Measurements from ENCODE around the gene KRT82.

Gene KRT82

GRCh38 chr12:52369809-52370208, 36.3 kb downstream of the KRT82 start:
- no peak overlapping the region for H3K4me3 ChIP-seq (ENCODE audit: low read length)
- H3K9me3 ChIP-seq (ENCODE audit: control insufficient read depth, insufficient read depth, low read length) = no peaks in the 10 kb centered on the region
- no peaks in the 10 kb centered on the region for H3K27me3 ChIP-seq (ENCODE audit: control insufficient read depth, insufficient read depth, low read length)
- no peak for DNase-seq (ENCODE audit: low read depth, low spot score)
- H3K27ac ChIP-seq (ENCODE audit: low read length) = no peak overlapping the region
- WGBS (ENCODE audit: insufficient coverage, insufficient read length) = no CpG with 5 or more reads among the region's 6 CpGs
- H3K4me1 ChIP-seq (ENCODE audit: control insufficient read depth, insufficient read depth, low read length) = no peaks in the 10 kb centered on the region
- no peaks in the 10 kb centered on the region for H3K36me3 ChIP-seq (ENCODE audit: control insufficient read depth, insufficient read depth, low read length)

GRCh38 chr12:52369211-52369610, 36.9 kb downstream of the KRT82 start:
- Histone ChIP-seq H3K36me3 (ENCODE audit: control insufficient read depth, insufficient read depth, low read length) (no peaks in the 10 kb centered on the region), H3K9me3 (ENCODE audit: control insufficient read depth, insufficient read depth, low read length) (no peaks in the 10 kb centered on the region), H3K27ac (ENCODE audit: low read length) (no peak overlapping the region), H3K4me3 (ENCODE audit: low read length) (no peak overlapping the region), H3K27me3 (ENCODE audit: control insufficient read depth, insufficient read depth, low read length) (no peaks in the 10 kb centered on the region), H3K4me1 (ENCODE audit: control insufficient read depth, insufficient read depth, low read length) (no peaks in the 10 kb centered on the region)
- no peak for DNase-seq (ENCODE audit: low read depth, low spot score)
- no CpG with 5 or more reads among the region's 3 CpGs for WGBS (ENCODE audit: insufficient coverage, insufficient read length)

GRCh38 chr12:52368508-52368907, 37.6 kb downstream of the KRT82 start:
- DNase-seq (ENCODE audit: low read depth, low spot score) = no peak

GRCh38 chr12:52367876-52368275, 38.3 kb downstream of the KRT82 start:
- Histone ChIP-seq H3K9me3 (ENCODE audit: control insufficient read depth, insufficient read depth, low read length) (no peaks in the 10 kb centered on the region), H3K36me3 (ENCODE audit: control insufficient read depth, insufficient read depth, low read length) (no peaks in the 10 kb centered on the region), H3K27me3 (ENCODE audit: control insufficient read depth, insufficient read depth, low read length) (no peaks in the 10 kb centered on the region), H3K27ac (ENCODE audit: low read length) (no peak overlapping the region), H3K4me3 (ENCODE audit: low read length) (no peak overlapping the region), H3K4me1 (ENCODE audit: control insufficient read depth, insufficient read depth, low read length) (no peaks in the 10 kb centered on the region)
- WGBS (ENCODE audit: insufficient coverage, insufficient read length) = no CpG with 5 or more reads among the region's 6 CpGs
- no peak for DNase-seq (ENCODE audit: low read depth, low spot score)

More at GRCh38 chr12:52368508-52368907, 37.6 kb downstream of the KRT82 start:
- Histone ChIP-seq H3K36me3 (ENCODE audit: control insufficient read depth, insufficient read depth, low read length) (no peaks in the 10 kb centered on the region), H3K27ac (ENCODE audit: low read length) (no peak overlapping the region), H3K27me3 (ENCODE audit: control insufficient read depth, insufficient read depth, low read length) (no peaks in the 10 kb centered on the region), H3K4me1 (ENCODE audit: control insufficient read depth, insufficient read depth, low read length) (no peaks in the 10 kb centered on the region), H3K9me3 (ENCODE audit: control insufficient read depth, insufficient read depth, low read length) (no peaks in the 10 kb centered on the region), H3K4me3 (ENCODE audit: low read length) (no peak overlapping the region)
- WGBS (ENCODE audit: insufficient coverage, insufficient read length) = no CpG with 5 or more reads among the region's 3 CpGs

- Histone ChIP-seq H3K27me3 (ENCODE audit: control insufficient read depth, insufficient read depth, low read length) (no peaks in the 10 kb centered on the region), H3K4me1 (ENCODE audit: control insufficient read depth, insufficient read depth, low read length) (no peaks in the 10 kb centered on the region; the same call in 1 of the 2 replicates), H3K4me3 (ENCODE audit: low read length) (no peak within 1 kb of the TSS), H3K36me3 (ENCODE audit: control insufficient read depth, insufficient read depth, low read length) (no peaks in the 10 kb centered on the region), H3K27ac (ENCODE audit: low read length) (no peak within 1 kb of the TSS), H3K9me3 (ENCODE audit: control insufficient read depth, insufficient read depth, low read length) (no peaks in the 10 kb centered on the region)
- no peak for DNase-seq (ENCODE audit: low read depth, low spot score)
- WGBS (ENCODE audit: insufficient coverage, insufficient read length) = no CpG with 5 or more reads among the region's 42 CpGs
Observed at GRCh38 chr12:52366738-52367485, 39.2 kb downstream of the KRT82 start, which contains the start of gene KRT85. Gene KRT85, minus strand, starts transcription at chr12:52367481. Its CDS starts 76 bp downstream, at chr12:52367405.

- no peak for DNase-seq (ENCODE audit: low read depth, low spot score)
Observed at GRCh38 chr12:52364901-52365489, 41.1 kb downstream of the KRT82 start.

GRCh38 chr12:52364061-52364460, 42.1 kb downstream of the KRT82 start:
- H3K36me3 ChIP-seq (ENCODE audit: control insufficient read depth, insufficient read depth, low read length) = no peaks in the 10 kb centered on the region
- H3K4me3 ChIP-seq (ENCODE audit: low read length) = no peak overlapping the region
- no peak for DNase-seq (ENCODE audit: low read depth, low spot score)
- no peaks in the 10 kb centered on the region for H3K27me3 ChIP-seq (ENCODE audit: control insufficient read depth, insufficient read depth, low read length)
- WGBS (ENCODE audit: insufficient coverage, insufficient read length) = no CpG with 5 or more reads among the region's 7 CpGs
- no peaks in the 10 kb centered on the region; the same call in 1 of the 2 replicates for H3K4me1 ChIP-seq (ENCODE audit: control insufficient read depth, insufficient read depth, low read length)
- H3K9me3 ChIP-seq (ENCODE audit: control insufficient read depth, insufficient read depth, low read length) = no peaks in the 10 kb centered on the region
- no peak overlapping the region for H3K27ac ChIP-seq (ENCODE audit: low read length)

More at GRCh38 chr12:52364901-52365489, 41.1 kb downstream of the KRT82 start:
- WGBS (ENCODE audit: insufficient coverage, insufficient read length) = no CpG with 5 or more reads among the region's 14 CpGs
- Histone ChIP-seq H3K9me3 (ENCODE audit: control insufficient read depth, insufficient read depth, low read length) (no peaks in the 10 kb centered on the region), H3K4me1 (ENCODE audit: control insufficient read depth, insufficient read depth, low read length) (no peaks in the 10 kb centered on the region; the same call in 1 of the 2 replicates), H3K36me3 (ENCODE audit: control insufficient read depth, insufficient read depth, low read length) (no peaks in the 10 kb centered on the region), H3K27me3 (ENCODE audit: control insufficient read depth, insufficient read depth, low read length) (no peaks in the 10 kb centered on the region), H3K27ac (ENCODE audit: low read length) (no peak overlapping the region), H3K4me3 (ENCODE audit: low read length) (no peak overlapping the region)

- WGBS (ENCODE audit: insufficient coverage, insufficient read length) = no CpG with 5 or more reads among the region's 12 CpGs
- Histone ChIP-seq H3K27ac (ENCODE audit: low read length) (no peak overlapping the region), H3K9me3 (ENCODE audit: control insufficient read depth, insufficient read depth, low read length) (no peaks in the 10 kb centered on the region), H3K4me3 (ENCODE audit: low read length) (no peak overlapping the region), H3K4me1 (ENCODE audit: control insufficient read depth, insufficient read depth, low read length) (no peaks in the 10 kb centered on the region; the same call in 1 of the 2 replicates), H3K27me3 (ENCODE audit: control insufficient read depth, insufficient read depth, low read length) (no peaks in the 10 kb centered on the region), H3K36me3 (ENCODE audit: control insufficient read depth, insufficient read depth, low read length) (no peaks in the 10 kb centered on the region)
- DNase-seq (ENCODE audit: low read depth, low spot score) = no peak
Observed at GRCh38 chr12:52363111-52363679, 42.9 kb downstream of the KRT82 start.

- no peak overlapping the region for H3K4me3 ChIP-seq (ENCODE audit: low read length)
- WGBS (ENCODE audit: insufficient coverage, insufficient read length) = no CpG with 5 or more reads among the region's 11 CpGs
- no peaks in the 10 kb centered on the region for H3K27me3 ChIP-seq (ENCODE audit: control insufficient read depth, insufficient read depth, low read length)
- H3K4me1 ChIP-seq (ENCODE audit: control insufficient read depth, insufficient read depth, low read length) = no peaks in the 10 kb centered on the region; the same call in 1 of the 2 replicates
- H3K36me3 ChIP-seq (ENCODE audit: control insufficient read depth, insufficient read depth, low read length) = no peaks in the 10 kb centered on the region
- no peak for DNase-seq (ENCODE audit: low read depth, low spot score)
- H3K27ac ChIP-seq (ENCODE audit: low read length) = no peak overlapping the region
- no peaks in the 10 kb centered on the region for H3K9me3 ChIP-seq (ENCODE audit: control insufficient read depth, insufficient read depth, low read length)
Observed at GRCh38 chr12:52362118-52362726, 43.9 kb downstream of the KRT82 start.

GRCh38 chr12:52361553-52361952, 44.6 kb downstream of the KRT82 start:
- Histone ChIP-seq H3K36me3 (ENCODE audit: control insufficient read depth, insufficient read depth, low read length) (no peaks in the 10 kb centered on the region), H3K27ac (ENCODE audit: low read length) (no peak overlapping the region), H3K4me3 (ENCODE audit: low read length) (no peak overlapping the region), H3K4me1 (ENCODE audit: control insufficient read depth, insufficient read depth, low read length) (no peaks in the 10 kb centered on the region; the same call in 1 of the 2 replicates), H3K27me3 (ENCODE audit: control insufficient read depth, insufficient read depth, low read length) (no peaks in the 10 kb centered on the region), H3K9me3 (ENCODE audit: control insufficient read depth, insufficient read depth, low read length) (no peaks in the 10 kb centered on the region)
- no CpG with 5 or more reads among the region's 1 CpG for WGBS (ENCODE audit: insufficient coverage, insufficient read length)
- DNase-seq (ENCODE audit: low read depth, low spot score) = no peak
